ENCODE measurements around the gene NHLH1.

DNA sequence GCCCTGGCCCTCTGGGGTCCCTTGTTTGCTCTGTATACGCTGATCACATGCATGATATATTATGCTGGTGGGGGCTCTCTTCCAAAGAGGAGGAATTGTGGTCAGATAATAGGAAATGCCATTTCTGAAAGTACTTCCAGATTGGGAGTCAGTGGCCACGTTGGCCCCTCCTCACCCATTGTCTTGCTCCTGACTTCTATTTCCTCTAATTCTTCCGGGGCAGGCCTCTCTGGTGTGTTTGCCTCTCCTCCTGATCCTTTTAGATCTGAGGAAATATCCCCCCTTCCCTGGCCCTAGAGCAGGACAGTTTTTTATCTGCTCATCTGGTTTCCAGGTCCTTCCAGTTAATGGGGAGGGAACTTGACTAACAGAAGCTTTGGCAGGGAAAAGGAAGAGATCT is 36.4 kb downstream of the NHLH1 start:
- TF ChIP-seq, protein P1, sequence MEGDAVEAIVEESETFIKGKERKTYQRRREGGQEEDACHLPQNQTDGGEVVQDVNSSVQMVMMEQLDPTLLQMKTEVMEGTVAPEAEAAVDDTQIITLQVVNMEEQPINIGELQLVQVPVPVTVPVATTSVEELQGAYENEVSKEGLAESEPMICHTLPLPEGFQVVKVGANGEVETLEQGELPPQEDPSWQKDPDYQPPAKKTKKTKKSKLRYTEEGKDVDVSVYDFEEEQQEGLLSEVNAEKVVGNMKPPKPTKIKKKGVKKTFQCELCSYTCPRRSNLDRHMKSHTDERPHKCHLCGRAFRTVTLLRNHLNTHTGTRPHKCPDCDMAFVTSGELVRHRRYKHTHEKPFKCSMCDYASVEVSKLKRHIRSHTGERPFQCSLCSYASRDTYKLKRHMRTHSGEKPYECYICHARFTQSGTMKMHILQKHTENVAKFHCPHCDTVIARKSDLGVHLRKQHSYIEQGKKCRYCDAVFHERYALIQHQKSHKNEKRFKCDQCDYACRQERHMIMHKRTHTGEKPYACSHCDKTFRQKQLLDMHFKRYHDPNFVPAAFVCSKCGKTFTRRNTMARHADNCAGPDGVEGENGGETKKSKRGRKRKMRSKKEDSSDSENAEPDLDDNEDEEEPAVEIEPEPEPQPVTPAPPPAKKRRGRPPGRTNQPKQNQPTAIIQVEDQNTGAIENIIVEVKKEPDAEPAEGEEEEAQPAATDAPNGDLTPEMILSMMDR (conservative IDR thresholded peaks at IDR 0.05; ENCODE audit: low read depth, low read length) = no peak
- no peak for TF ChIP-seq EZH2 (IDR thresholded peaks at IDR 0.05; ENCODE audit: borderline replicate concordance, low read depth, low read length, poor library complexity, severe bottlenecking)
